SU-DHL-6 (cell line): ENCODE results near the gene SLC11A1.

Experiments
- CTCF ChIP-seq: fragments of 200-600 bp; sonication (generic); IDR thresholded peaks from one replicate; pipeline ENCODE4 v1.5.1; 2017; ENCODE audit warnings: antibody characterized with exemption, mild to moderate bottlenecking, low read length, moderate library complexity; ENCODE audit not compliant: insufficient read depth, poor library complexity, severe bottlenecking
- EZH2phosphoT487 ChIP-seq: fragments of 200-600 bp; sonication (generic), shearing (Covaris generic); conservative IDR thresholded peaks from 2 replicates; pipeline ENCODE4 v1.6.1; 2018; ENCODE audit warnings: mild to moderate bottlenecking, antibody characterized with exemption, low read length, moderate library complexity, mixed read lengths

GRCh38 chr2:218340656-218341055, 41.4 kb upstream of the SLC11A1 start:
- TF ChIP-seq CTCF (no peak), EZH2phosphoT487 (no peak)
